GM12878 (cell line): ENCODE measurements around the gene MYB. TPM values are rescaled to one million over a fixed set of nuclear protein-coding genes. Genes with fewer than 3 reads are reported as not detected.
"Not testable (repeated sequence)": the region's sequence is repeated elsewhere in the genome, so short reads cannot be mapped to it uniquely, and the experiment has no call there.

Experiments
- ATAC-seq: fragments of 200-7000 bp; cut with Tn5 transposase; 3 replicates; pipeline ENCODE4 v1.9.1; 2020; ENCODE audit warnings: mild to moderate bottlenecking, moderate library complexity
- BruUV-seq: library from RNA; stranded (reverse); fragments of 400-500 nt; replicated peaks from 2 replicates; lab custom pipeline; 2021; lab: Mats Ljungman, UMichigan
- CTCF ChIA-PET: fragments of 300-600 bp; sonication (Branson Sonifier 250); formaldehyde crosslinking; extraction: SDS; loops from one replicate; lab custom pipeline; 2021; ENCODE audit warnings: inconsistent platforms; lab: Yijun Ruan, JAX
- POLR2A ChIA-PET: fragments of 350-600 bp; formaldehyde crosslinking; extraction: SDS; loops from one replicate; lab custom pipeline; 2021; ENCODE audit warnings: inconsistent platforms; lab: Charles Lee
- RAD21 ChIA-PET: fragments of 300-600 bp; sonication (Branson Sonifier 250); formaldehyde crosslinking; loops from one replicate; lab custom pipeline; 2023; ENCODE audit warnings: antibody characterized with exemption; ENCODE audit not compliant: unreplicated experiment; lab: Charles Lee
- SMC1A ChIA-PET: fragments of 300-600 bp; sonication (Branson Sonifier 250); formaldehyde crosslinking; loops from one replicate; lab custom pipeline; 2023; ENCODE audit not compliant: unreplicated experiment, uncharacterized antibody; lab: Charles Lee
- DNase-seq: peaks from one replicate; pipeline ENCODE4 v3.0.0-alpha.2; 2011; ENCODE audit warnings: low read depth, low spot score
- FAIRE-seq: peaks from 3 replicates; lab custom pipeline; 2011; peaks lifted over from hg19 to GRCh38; lab: Jason Lieb, UNC
- H2AFZ ChIP-seq: 2 replicates; pipeline ENCODE4 v1.6.0; 2011; ENCODE audit warnings: low read depth, low read length, control low read depth; ENCODE audit not compliant: control insufficient read depth
- H3K27ac ChIP-seq: 2 replicates; pipeline ENCODE4 v1.5.1; 2011; ENCODE audit warnings: control low read depth; ENCODE audit not compliant: control insufficient read depth, insufficient read depth
- H3K27me3 ChIP-seq, 2 experiments: replicated peaks in 1 of 2; 2 replicates each; pipeline versions ENCODE4 v1.6.0 to v1.6.1; 2011; ENCODE audit warnings: low read length in 1 of 2; ENCODE audit not compliant: control insufficient read depth in 2 of 2, insufficient read depth in 2 of 2
- H3K36me3 ChIP-seq, 2 experiments: 2 replicates each; pipeline ENCODE4 v1.5.1; 2011; ENCODE audit warnings: low read length in 1 of 2; ENCODE audit not compliant: control insufficient read depth in 2 of 2, insufficient read depth in 2 of 2
- H3K4me1 ChIP-seq: 2 replicates; pipeline ENCODE4 v1.6.1; 2011; ENCODE audit warnings: mild to moderate bottlenecking, low read length, moderate library complexity, mixed read lengths; ENCODE audit not compliant: control insufficient read depth, insufficient read depth
- H3K4me2 ChIP-seq: 2 replicates; pipeline ENCODE4 v1.6.0; 2011; ENCODE audit warnings: control low read depth; ENCODE audit not compliant: control insufficient read depth, insufficient read depth
- H3K4me3 ChIP-seq: fragments of 200-600 bp; sonication (generic); 2 replicates; pipeline ENCODE4 v1.5.1; 2016
- H3K79me2 ChIP-seq: 2 replicates; pipeline ENCODE4 v1.6.0; 2011; ENCODE audit warnings: low read length; ENCODE audit not compliant: control insufficient read depth, insufficient read depth
- H3K9ac ChIP-seq: 2 replicates; pipeline ENCODE4 v1.8.0; 2011; ENCODE audit warnings: low read length, control low read depth, mixed read lengths; ENCODE audit not compliant: control insufficient read depth, insufficient read depth
- H3K9me3 ChIP-seq: replicated peaks from 3 replicates; pipeline ENCODE4 v1.5.1; 2011; ENCODE audit warnings: mild to moderate bottlenecking, low read length; ENCODE audit not compliant: control insufficient read depth, insufficient read depth
- H4K20me1 ChIP-seq: 2 replicates; pipeline ENCODE4 v1.6.0; 2011; ENCODE audit not compliant: control insufficient read depth, insufficient read depth
- ATF7 ChIP-seq: fragments of 450-650 bp; IDR thresholded peaks from 2 replicates; pipeline ENCODE4 v1.6.1; 2016; ENCODE audit warnings: low read depth, mild to moderate bottlenecking
- BRCA1 ChIP-seq: IDR thresholded peaks from 2 replicates; pipeline ENCODE4 v1.6.1; 2011; ENCODE audit warnings: low read depth, low read length, improper control_type of control experiment
- CEBPB ChIP-seq, 2 experiments: fragments of 150-350 bp in 1 of 2; IDR thresholded peaks; 2 replicates each; pipeline ENCODE4 v1.6.1; 2012 to 2014; ENCODE audit warnings: low read depth in 2 of 2, low read length in 2 of 2, borderline replicate concordance in 1 of 2, inconsistent platforms in 1 of 2
- CTCF ChIP-seq, 3 experiments: IDR thresholded peaks in 2 of 3; conservative IDR thresholded peaks in 1 of 3; 2 replicates each; pipeline ENCODE4 v1.5.1; 2011; ENCODE audit warnings: low read depth in 3 of 3, low read length in 3 of 3, mild to moderate bottlenecking in 3 of 3, control low read depth in 2 of 3, moderate library complexity in 2 of 3, inconsistent platforms in 1 of 3, mixed read lengths in 1 of 3; ENCODE audit not compliant: control insufficient read depth in 2 of 3, insufficient read depth in 1 of 3; ENCODE audit errors: extremely low read depth in 1 of 3
- GABPA ChIP-seq: IDR thresholded peaks from 2 replicates; pipeline ENCODE4 v1.6.1; 2014; ENCODE audit warnings: antibody characterized with exemption, low read depth, mild to moderate bottlenecking, inconsistent platforms
- IKZF2 ChIP-seq, 2 experiments: fragments of 450-650 bp; IDR thresholded peaks; 2 replicates each; pipeline ENCODE4 v1.6.1; 2017; ENCODE audit warnings: mild to moderate bottlenecking in 2 of 2, moderate library complexity in 2 of 2
- JUND ChIP-seq: IDR thresholded peaks from 2 replicates; pipeline ENCODE4 v1.6.1; 2012; ENCODE audit warnings: low read depth, mild to moderate bottlenecking, low read length, improper control_type of control experiment, moderate library complexity
- KLF5 ChIP-seq: fragments of 450-650 bp; IDR thresholded peaks from 2 replicates; pipeline ENCODE4 v1.6.1; 2014; ENCODE audit warnings: mild to moderate bottlenecking; ENCODE audit not compliant: partially characterized antibody
- MTA2 ChIP-seq: fragments of 450-650 bp; IDR thresholded peaks from 2 replicates; pipeline ENCODE4 v1.6.1; 2016; ENCODE audit warnings: low read depth, mild to moderate bottlenecking, moderate library complexity
- NBN ChIP-seq: fragments of 450-650 bp; IDR thresholded peaks from 2 replicates; pipeline ENCODE4 v1.6.1; 2016
- NRF1 ChIP-seq: conservative IDR thresholded peaks from 2 replicates; pipeline ENCODE4 v1.6.1; 2011; ENCODE audit warnings: mild to moderate bottlenecking, low read depth, low read length, improper control_type of control experiment
- RCOR1 ChIP-seq: conservative IDR thresholded peaks from 2 replicates; pipeline ENCODE4 v1.6.1; 2012; ENCODE audit warnings: low read depth, low read length, improper control_type of control experiment
- RELA ChIP-seq: fragments of 450-650 bp; IDR thresholded peaks from 2 replicates; pipeline ENCODE4 v1.8.0; 2014; ENCODE audit warnings: borderline replicate concordance; ENCODE audit not compliant: partially characterized antibody
- SRF ChIP-seq, 2 experiments: IDR thresholded peaks; 2 replicates each; pipeline ENCODE4 v1.6.1; 2011; ENCODE audit warnings: low read depth in 2 of 2, low read length in 2 of 2, mild to moderate bottlenecking in 1 of 2, moderate library complexity in 1 of 2
- ZSCAN29 ChIP-seq: fragments of 450-650 bp; IDR thresholded peaks from 2 replicates; pipeline ENCODE4 v1.6.1; 2017; ENCODE audit warnings: mild to moderate bottlenecking, moderate library complexity
- whole genome bisulfite sequencing: methylation state at CpG from one replicate; pipeline ENCODE4 v1.1.6; 2016; ENCODE audit warnings: low lambda C conversion rate; ENCODE audit not compliant: insufficient replicate concordance, insufficient coverage; ENCODE audit errors: missing lambda C conversion rate; 5-methylcytosine and 5-hydroxymethylcytosine counted together
- in situ Hi-C: fragments of 300-500 bp; cut with MboI; formaldehyde crosslinking; loops from 9 replicates; pipeline ENCODE4 v1.14.3; 2018; ENCODE audit warnings: mixed read lengths
- intact Hi-C: fragments of 100-400 bp; cut with micrococcal nuclease; formaldehyde crosslinking; loops from one replicate; pipeline ENCODE4 v1.14.2; 2022; ENCODE audit not compliant: unreplicated experiment
- polyA plus RNA-seq, 11 experiments: library from polyadenylated mRNA; depleted of rRNA in 4 of 11; unstranded in 6 of 11; stranded (reverse) in 5 of 11; fragments of >200 nt; fragmentation: Nextera tagmentation in 4 of 11; fragmentation: Illumina TruSeq in 1 of 11; extraction: Ambion mirVana in 4 of 11; extraction: Trizol in 1 of 11; gene quantifications; 1 replicate in 1 of 11; 2 replicates in 10 of 11; pipeline versions ENCODE4 v1.2.1 to v1.2.3, GENCODE V29; 2011 to 2016; ENCODE audit warnings: inconsistent platforms in 2 of 11, missing spikeins in 2 of 11, low read depth in 1 of 11
- total RNA-seq, 4 experiments: library from RNA; depleted of rRNA in 3 of 4; stranded (reverse); fragments of >200 nt in 3 of 4; fragmentation: Illumina TruSeq in 1 of 4; extraction: Trizol in 1 of 4; gene quantifications; 2 replicates each; pipeline versions ENCODE4 v1.2.1 to v1.2.3, GENCODE V29; 2013 to 2021

Gene MYB
- total and polyA plus RNA-seq, 10 of the 15 experiments (the other 5 are each of a cell fraction or from before 2014, with no cell fraction given), result 7.0 to 29.8 (median 21.5) TPM

GRCh38 chr6:135142232-135142631, 38.9 kb upstream of the MYB start:
- DNase-seq, H2AFZ ChIP-seq, in situ Hi-C loops, intact Hi-C loops, ATAC-seq, FAIRE-seq, H3K36me3 ChIP-seq, H3K4me3 ChIP-seq, H3K9ac ChIP-seq, H3K27me3 ChIP-seq, BruUV-seq, H3K79me2 ChIP-seq, H3K9me3 ChIP-seq, H4K20me1 ChIP-seq: not testable (repeated sequence)
- POLR2A ChIA-PET, result interaction anchor here (0.6 to 1.5 kb wide), 8 partner anchors 10 to 276 kb away, joined by 3 to 5 read pairs (median 4); no protein-coding TSS in a partner anchor
- Histone ChIP-seq H3K4me1 (peaks cover 35% of the 10 kb centered on the region), H3K4me2 (peak overlapping the region; percentile 45; the same call in 1 of the 2 replicates), H3K27ac (peak overlapping the region; percentile 12; the same call in 1 of the 2 replicates)
- CTCF ChIA-PET, result interaction anchor here (0.6 to 7.0 kb wide), 21 partner anchors 11 to 280 kb away, joined by 3 to 149 read pairs (median 5); partner anchors contain the start of gene MYB
- RAD21 ChIA-PET, result interaction anchor here (0.7 to 5.9 kb wide), 23 partner anchors 10 to 295 kb away, joined by 3 to 75 read pairs (median 5); partner anchors contain the start of genes HBS1L and MYB
- TF ChIP-seq CTCF (IDR thresholded peaks at IDR 0.05 in 2 of 3, conservative IDR thresholded peaks at IDR 0.05 in 1 of 3; ENCODE audit: control insufficient read depth in 2 of 3, extremely low read depth in 1 of 3, insufficient read depth in 1 of 3, low read depth in 3 of 3, low read length in 3 of 3), result 0 out of 6 replicates have a peak, but pooled peaks of 1 of the 3 experiments have one; percentile 3
- SMC1A ChIA-PET, result interaction anchor here (0.9 to 6.8 kb wide), 24 partner anchors 10 to 286 kb away, joined by 3 to 133 read pairs (median 8); partner anchors contain the start of genes HBS1L and MYB
- 92% methylated on average over 1 of the region's 1 CpG for WGBS

- ATAC-seq (no peak), DNase-seq (no peak), FAIRE-seq (no peak)
- WGBS, result 24% methylated on average over 4 of the region's 4 CpGs
- H4K20me1 ChIP-seq, result no peaks in the 10 kb centered on the region
- no TSS peak for BruUV-seq
- no peak overlapping the region for H3K4me2 ChIP-seq
- H3K27ac ChIP-seq, result no peak overlapping the region
- H3K4me1 ChIP-seq, result peaks cover 40% of the 10 kb centered on the region
- no peaks in the 10 kb centered on the region for H3K36me3 ChIP-seq
- H3K9ac ChIP-seq, result no peak overlapping the region
- POLR2A ChIA-PET, result interaction anchor here (0.6 to 2.6 kb wide), 14 partner anchors 12 to 1560 kb away, joined by 3 to 15 read pairs (median 4); partner anchors contain the start of gene MYB
- CTCF ChIA-PET, result interaction anchor here (0.7 to 7.0 kb wide), 50 partner anchors 9 to 1032 kb away, joined by 3 to 149 read pairs (median 4); partner anchors contain the start of gene MYB
- no peak overlapping the region for H2AFZ ChIP-seq
- H3K79me2 ChIP-seq, result no peaks in the 10 kb centered on the region
- SMC1A ChIA-PET, result interaction anchor here (0.6 to 6.8 kb wide), 50 partner anchors 8 to 296 kb away, joined by 3 to 133 read pairs (median 5); partner anchors contain the start of genes HBS1L and MYB
- RAD21 ChIA-PET, result interaction anchor here (0.6 to 5.9 kb wide), 35 partner anchors 8 to 294 kb away, joined by 3 to 75 read pairs (median 5); partner anchors contain the start of gene MYB
- no peaks in the 10 kb centered on the region for H3K27me3 ChIP-seq
- intact Hi-C loops, result loop anchor here (1.0 to 2.0 kb wide), 5 partner anchors 39 to 295 kb away; no protein-coding TSS in a partner anchor
- TF ChIP-seq SRF (IDR thresholded peaks at IDR 0.05; ENCODE audit: low read depth in 2 of 2, low read length in 2 of 2), result no peak
- TF ChIP-seq JUND, result no peak
- no peak for TF ChIP-seq NBN
- no peak for TF ChIP-seq RELA
- no peak for TF ChIP-seq ZSCAN29
- TF ChIP-seq IKZF2 (IDR thresholded peaks at IDR 0.05), result no peak
- no peak for TF ChIP-seq KLF5
- no peak for TF ChIP-seq MTA2
- no peak for TF ChIP-seq RCOR1
- TF ChIP-seq BRCA1, result no peak
- TF ChIP-seq GABPA, result no peak
- TF ChIP-seq ATF7, result no peak
- TF ChIP-seq NRF1, result no peak
- no peak for TF ChIP-seq CEBPB (IDR thresholded peaks at IDR 0.05; ENCODE audit: borderline replicate concordance in 1 of 2, low read depth in 2 of 2, low read length in 2 of 2)
- TF ChIP-seq, all 136 proteins: peak for 0
- in situ Hi-C loops, result no loop called here
- Histone ChIP-seq H3K4me3 (no peak overlapping the region), H3K9me3 (no peaks in the 10 kb centered on the region)
Observed at GRCh38 chr6:135144673-135145062, 36.4 kb upstream of the MYB start.
